H9 (cell line): Measurements from ENCODE around the gene ADH7. TPM values are rescaled to one million over a fixed set of nuclear protein-coding genes. Genes with fewer than 3 reads are reported as not detected.

Experiments
- DNase-seq: peaks from one replicate; pipeline ENCODE4 v3.0.0-alpha.2; 2017
- H2AFZ ChIP-seq: one replicate; pipeline ENCODE4 v1.6.1; 2013; ENCODE audit warnings: mild to moderate bottlenecking, low read length, control low read depth, moderate library complexity
- H2AK5ac ChIP-seq: 2 replicates; pipeline ENCODE4 v1.6.1; 2013; ENCODE audit warnings: low read length, control low read depth, mixed read lengths; ENCODE audit not compliant: insufficient read length
- H2BK120ac ChIP-seq: one replicate; pipeline ENCODE4 v1.6.1; 2013; ENCODE audit warnings: low read depth, mild to moderate bottlenecking, low read length, control low read depth, inconsistent platforms; ENCODE audit not compliant: poor library complexity, severe bottlenecking
- H2BK12ac ChIP-seq: 2 replicates; pipeline ENCODE4 v1.6.1; 2013; ENCODE audit warnings: low read length, control low read depth, mixed read lengths, low read depth; ENCODE audit not compliant: insufficient read length
- H2BK15ac ChIP-seq: 2 replicates; pipeline ENCODE4 v1.6.1; 2013; ENCODE audit warnings: low read depth, low read length, control low read depth
- H2BK20ac ChIP-seq: one replicate; pipeline ENCODE4 v1.6.1; 2013; ENCODE audit warnings: low read depth, mild to moderate bottlenecking, low read length, control low read depth, inconsistent platforms; ENCODE audit not compliant: poor library complexity, severe bottlenecking
- H2BK5ac ChIP-seq: 2 replicates; pipeline ENCODE4 v1.6.1; 2013; ENCODE audit warnings: low read length, control low read depth, mixed read lengths; ENCODE audit not compliant: insufficient read length
- H3K14ac ChIP-seq: 2 replicates; pipeline ENCODE4 v1.6.1; 2013; ENCODE audit warnings: low read length, control low read depth; ENCODE audit not compliant: insufficient read depth
- H3K18ac ChIP-seq: 2 replicates; pipeline ENCODE4 v1.6.1; 2013; ENCODE audit warnings: low read depth, mild to moderate bottlenecking, mixed read lengths, low read length, control low read depth; ENCODE audit not compliant: insufficient read length
- H3K23ac ChIP-seq: 2 replicates; pipeline ENCODE4 v1.6.1; 2013; ENCODE audit warnings: low read length, control low read depth, mixed read lengths, low read depth; ENCODE audit not compliant: insufficient read length
- H3K23me2 ChIP-seq: 2 replicates; pipeline ENCODE4 v1.6.1; 2013; ENCODE audit warnings: low read depth, mild to moderate bottlenecking, mixed read lengths, low read length, control low read depth; ENCODE audit not compliant: insufficient read length, poor library complexity, severe bottlenecking
- H3K27ac ChIP-seq: 2 replicates; pipeline ENCODE4 v1.5.1; 2013; ENCODE audit warnings: low read length, control low read depth, mixed read lengths, low read depth; ENCODE audit not compliant: insufficient read length
- H3K27me3 ChIP-seq: 2 replicates; pipeline ENCODE4 v1.6.1; 2013; ENCODE audit warnings: low read length, control low read depth, inconsistent platforms; ENCODE audit not compliant: insufficient read depth
- H3K4ac ChIP-seq: 2 replicates; pipeline ENCODE4 v1.6.1; 2013; ENCODE audit warnings: low read depth, mild to moderate bottlenecking, control low read depth, inconsistent platforms, low read length, moderate library complexity
- H3K4me1 ChIP-seq: 2 replicates; pipeline ENCODE4 v1.6.1; 2013; ENCODE audit warnings: low read length, control low read depth, inconsistent platforms; ENCODE audit not compliant: insufficient read depth
- H3K4me2 ChIP-seq: 2 replicates; pipeline ENCODE4 v1.6.1; 2013; ENCODE audit warnings: low read length, control low read depth, mixed read lengths; ENCODE audit not compliant: insufficient read length, insufficient read depth
- H3K56ac ChIP-seq: 2 replicates; pipeline ENCODE4 v1.6.1; 2013; ENCODE audit warnings: low read depth, mild to moderate bottlenecking, mixed read lengths, low read length, control low read depth; ENCODE audit not compliant: insufficient read length
- H3K79me1 ChIP-seq: 2 replicates; pipeline ENCODE4 v1.6.1; 2013; ENCODE audit warnings: low read depth, mild to moderate bottlenecking, moderate library complexity, low read length, control low read depth, inconsistent platforms; ENCODE audit not compliant: insufficient read depth, poor library complexity, severe bottlenecking
- H3K79me2 ChIP-seq: 2 replicates; pipeline ENCODE4 v1.6.1; 2013; ENCODE audit warnings: low read length, control low read depth, inconsistent platforms; ENCODE audit not compliant: insufficient read depth
- H3K9ac ChIP-seq: 2 replicates; pipeline ENCODE4 v1.6.1; 2013; ENCODE audit warnings: low read length, control low read depth, mixed read lengths; ENCODE audit not compliant: insufficient read length; ENCODE audit errors: extremely low read depth
- H3K9me3 ChIP-seq: one replicate; pipeline ENCODE4 v1.6.1; 2013; ENCODE audit warnings: low read depth, low read length, inconsistent platforms; ENCODE audit not compliant: control insufficient read depth
- H3T11ph ChIP-seq: one replicate; pipeline ENCODE4 v1.6.1; 2013; ENCODE audit warnings: mild to moderate bottlenecking, low read length, control low read depth, inconsistent platforms
- H4K20me1 ChIP-seq: one replicate; pipeline ENCODE4 v1.6.1; 2013; ENCODE audit not compliant: control insufficient read depth, insufficient read length, insufficient read depth
- H4K5ac ChIP-seq: 2 replicates; pipeline ENCODE4 v1.6.1; 2013; ENCODE audit warnings: low read depth, mild to moderate bottlenecking, mixed read lengths, low read length, control low read depth; ENCODE audit not compliant: insufficient read length
- H4K8ac ChIP-seq: replicated peaks from 2 replicates; pipeline ENCODE4 v1.6.1; 2013; ENCODE audit warnings: low read length, control low read depth, mixed read lengths, low read depth; ENCODE audit not compliant: insufficient read length
- H4K91ac ChIP-seq: 2 replicates; pipeline ENCODE4 v1.6.1; 2013; ENCODE audit warnings: low read depth, mild to moderate bottlenecking, moderate library complexity, mixed read lengths, low read length, control low read depth; ENCODE audit not compliant: insufficient read length
- H3K27ac Mint-ChIP-seq, 3 experiments: 2 replicates in 2 of 3; 3 replicates in 1 of 3; pipeline ENCODE4 v1.8.0; 2020 to 2021; ENCODE audit warnings: mixed read lengths in 3 of 3, mild to moderate bottlenecking in 1 of 3, moderate library complexity in 1 of 3
- H3K27me3 Mint-ChIP-seq: 2 replicates; pipeline ENCODE4 v1.8.0; 2021; ENCODE audit warnings: low read depth, mild to moderate bottlenecking, moderate library complexity, mixed read lengths
- H3K36me3 Mint-ChIP-seq, 3 experiments: 2 replicates in 2 of 3; 3 replicates in 1 of 3; pipeline ENCODE4 v1.8.0; 2020 to 2021; ENCODE audit warnings: low read depth in 3 of 3, mixed read lengths in 3 of 3; ENCODE audit not compliant: insufficient read depth in 1 of 3
- H3K4me1 Mint-ChIP-seq, 2 experiments: 2 replicates each; pipeline ENCODE4 v1.8.0; 2020; ENCODE audit warnings: mixed read lengths in 2 of 2
- H3K4me3 Mint-ChIP-seq, 2 experiments: 2 replicates in 1 of 2; 3 replicates in 1 of 2; pipeline ENCODE4 v1.8.0; 2020 to 2021; ENCODE audit warnings: mild to moderate bottlenecking in 2 of 2, mixed read lengths in 2 of 2, moderate library complexity in 1 of 2
- H3K9me3 Mint-ChIP-seq, 2 experiments: 2 replicates in 1 of 2; 3 replicates in 1 of 2; pipeline ENCODE4 v1.8.0; 2020; ENCODE audit warnings: mild to moderate bottlenecking in 2 of 2, mixed read lengths in 2 of 2, moderate library complexity in 1 of 2
- WGBS: extraction: QIAGEN DNeasy Blood & Tissue Kit; methylation state at CpG from one replicate; pipeline ENCODE4 v1.1.7; 2013; ENCODE audit warnings: missing lambda C conversion rate, low lambda C conversion rate, mixed read lengths; ENCODE audit not compliant: insufficient read length; ENCODE audit errors: extremely low coverage; 5-methylcytosine and 5-hydroxymethylcytosine counted together
- total RNA-seq: library from RNA; stranded (reverse); gene quantifications from 2 replicates; pipeline ENCODE4 v1.2.1, GENCODE V29; 2021
- TF ChIP-seq, protein P1 (sequence below): fragments of 200-600 bp; sonication (generic); conservative IDR thresholded peaks from 3 replicates; pipeline ENCODE4 v1.8.0; 2021; ENCODE audit warnings: antibody characterized with exemption, mild to moderate bottlenecking

The ADH7 gene
- total RNA-seq, 1 experiment from 2014 or later, result not detected

DNA sequence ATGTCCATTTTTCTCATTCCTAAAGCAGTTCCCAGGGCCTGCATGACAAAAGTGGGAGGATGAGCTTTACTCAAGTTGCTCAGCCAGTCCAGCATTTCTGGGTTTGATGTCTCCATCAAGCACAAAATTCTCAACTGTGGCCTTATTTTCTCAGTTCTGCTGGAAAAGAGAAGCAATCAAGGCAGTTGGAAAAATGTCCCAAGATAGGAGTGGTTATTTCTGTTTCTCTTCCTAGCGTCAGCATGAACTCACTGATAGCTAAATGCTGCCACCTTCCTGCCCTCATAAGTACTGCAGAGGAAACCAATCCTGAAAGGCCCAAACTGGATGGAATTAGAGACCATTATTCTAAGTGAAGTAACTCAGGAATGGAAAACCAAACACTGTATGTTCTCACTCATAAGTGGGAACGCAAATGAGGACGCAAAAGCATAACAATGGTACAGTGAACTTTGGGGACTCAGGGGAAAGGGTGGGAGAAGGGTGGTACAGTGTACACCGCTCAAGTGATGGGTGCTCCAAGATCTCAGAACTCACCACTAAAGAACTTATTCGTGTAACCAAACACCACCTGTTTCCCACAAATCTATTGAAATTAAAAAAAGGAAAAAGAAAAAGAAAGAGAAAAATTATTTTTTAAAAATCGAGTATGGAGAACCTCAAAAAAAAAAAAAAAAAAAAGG lies 29.6 kb downstream of the ADH7 start:
- Histone ChIP-seq H3K23me2 (no peaks in the 10 kb centered on the region), H4K5ac (no peak overlapping the region), H3K27me3 (no peaks in the 10 kb centered on the region), H3K9me3 (no peaks in the 10 kb centered on the region), H3K27ac (no peak overlapping the region), H3K4me2 (no peak overlapping the region), H4K91ac (no peak overlapping the region), H3K4me1 (no peaks in the 10 kb centered on the region; the same call in 1 of the 2 replicates), H2AFZ (no peak overlapping the region), H2BK120ac (no peak overlapping the region), H3K79me1 (no peaks in the 10 kb centered on the region), H3K18ac (no peak overlapping the region), H2BK12ac (no peak overlapping the region), H2AK5ac (no peak overlapping the region), H2BK20ac (no peak overlapping the region), H2BK5ac (no peak overlapping the region), H3K9ac (no peak overlapping the region), H4K8ac (no peak overlapping the region), H3K4ac (no peak overlapping the region), H3K79me2 (no peaks in the 10 kb centered on the region), H3T11ph (no peak overlapping the region), H3K56ac (no peak overlapping the region), H2BK15ac (no peak overlapping the region), H4K20me1 (no peaks in the 10 kb centered on the region), H3K23ac (no peak overlapping the region), H3K14ac (no peak overlapping the region)
- H3K27me3 Mint-ChIP-seq, result no peaks in the 10 kb centered on the region
- no peak overlapping the region for H3K27ac Mint-ChIP-seq
- TF ChIP-seq, protein P1, sequence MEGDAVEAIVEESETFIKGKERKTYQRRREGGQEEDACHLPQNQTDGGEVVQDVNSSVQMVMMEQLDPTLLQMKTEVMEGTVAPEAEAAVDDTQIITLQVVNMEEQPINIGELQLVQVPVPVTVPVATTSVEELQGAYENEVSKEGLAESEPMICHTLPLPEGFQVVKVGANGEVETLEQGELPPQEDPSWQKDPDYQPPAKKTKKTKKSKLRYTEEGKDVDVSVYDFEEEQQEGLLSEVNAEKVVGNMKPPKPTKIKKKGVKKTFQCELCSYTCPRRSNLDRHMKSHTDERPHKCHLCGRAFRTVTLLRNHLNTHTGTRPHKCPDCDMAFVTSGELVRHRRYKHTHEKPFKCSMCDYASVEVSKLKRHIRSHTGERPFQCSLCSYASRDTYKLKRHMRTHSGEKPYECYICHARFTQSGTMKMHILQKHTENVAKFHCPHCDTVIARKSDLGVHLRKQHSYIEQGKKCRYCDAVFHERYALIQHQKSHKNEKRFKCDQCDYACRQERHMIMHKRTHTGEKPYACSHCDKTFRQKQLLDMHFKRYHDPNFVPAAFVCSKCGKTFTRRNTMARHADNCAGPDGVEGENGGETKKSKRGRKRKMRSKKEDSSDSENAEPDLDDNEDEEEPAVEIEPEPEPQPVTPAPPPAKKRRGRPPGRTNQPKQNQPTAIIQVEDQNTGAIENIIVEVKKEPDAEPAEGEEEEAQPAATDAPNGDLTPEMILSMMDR, result peak; percentile 91
- no peak overlapping the region for H3K4me3 Mint-ChIP-seq
- peaks cover 17 to 18% of the 10 kb centered on the region in 2 experiments for H3K4me1 Mint-ChIP-seq
- H3K9me3 Mint-ChIP-seq, result no peaks in the 10 kb centered on the region
- H3K36me3 Mint-ChIP-seq, result no peaks in the 10 kb centered on the region
- DNase-seq, result peak; percentile 63
- 100% methylated on average over 1 of the region's 6 CpGs for WGBS
